Left colon (tissue), 2 donors: ENCODE data around the gene SPDEF. TPM values are rescaled to one million over a fixed set of nuclear protein-coding genes. Genes with fewer than 3 reads are reported as not detected.

ENCODE experiments used
- ATAC-seq: fragments of 200-7000 bp; cut with Tn5 transposase; one replicate; pipeline ENCODE4 v1.9.1; 2020; ENCODE audit warnings: mild to moderate bottlenecking, moderate library complexity
- DNase-seq, 2 donors: peaks; one replicate each; pipeline ENCODE4 v3.0.0-alpha.2; 2020
- intact Hi-C, 2 donors: fragments of 100-400 bp; cut with DNase I in 1 of 2; cut with micrococcal nuclease in 1 of 2; formaldehyde crosslinking; loops; one replicate each; pipeline versions ENCODE4 v1.11.2 to v1.14.0; 2022; cut with DNase I, micrococcal nuclease
- total RNA-seq, 2 donors: library from RNA; stranded (reverse); fragmentation: NEBNext Ultra II Directional; extraction: Animal tissue kit (Norgen Biotek cat#: 25700); gene quantifications; one replicate each; pipeline ENCODE4 v1.2.1, GENCODE V29; 2021
- donor health status: DM: no; HTN: no; CAD: no.
- donor health status: DM: yes; HTN: yes; CAD: no.

Gene SPDEF
- total RNA-seq, 2 donors from 2014 or later = 59.4 to 73.5 TPM

DNA sequence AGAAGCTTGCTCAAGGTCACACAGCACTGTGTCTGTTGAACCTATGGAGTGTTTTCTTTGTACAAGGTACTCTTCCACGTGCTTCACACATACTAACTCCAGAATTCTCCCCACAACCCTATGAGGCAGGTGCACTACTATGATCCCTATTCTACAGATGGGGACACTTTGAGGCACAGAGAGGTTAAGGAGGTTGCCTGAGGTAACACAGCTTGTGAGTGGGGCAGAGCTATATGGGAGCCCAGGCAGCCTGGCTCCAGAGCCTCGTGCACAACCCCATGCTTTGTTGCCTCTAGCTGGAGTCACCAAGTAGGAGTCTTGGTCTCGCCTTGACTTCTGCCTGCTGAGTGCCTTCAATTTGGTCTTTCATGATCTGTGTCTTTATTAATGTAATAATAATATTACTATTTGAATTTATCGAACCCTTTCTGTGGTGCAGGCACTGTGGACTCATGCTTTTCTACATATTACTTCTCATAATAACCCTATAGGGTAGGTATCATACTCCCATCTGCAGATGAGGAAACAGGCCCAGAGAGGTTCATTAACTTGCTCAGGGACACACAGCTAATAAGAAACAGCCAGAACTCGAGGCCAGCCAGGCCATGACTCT is 13.3 kb upstream of the SPDEF start:
- intact Hi-C loops = no loop called here
- no peak for ATAC-seq

DNA sequence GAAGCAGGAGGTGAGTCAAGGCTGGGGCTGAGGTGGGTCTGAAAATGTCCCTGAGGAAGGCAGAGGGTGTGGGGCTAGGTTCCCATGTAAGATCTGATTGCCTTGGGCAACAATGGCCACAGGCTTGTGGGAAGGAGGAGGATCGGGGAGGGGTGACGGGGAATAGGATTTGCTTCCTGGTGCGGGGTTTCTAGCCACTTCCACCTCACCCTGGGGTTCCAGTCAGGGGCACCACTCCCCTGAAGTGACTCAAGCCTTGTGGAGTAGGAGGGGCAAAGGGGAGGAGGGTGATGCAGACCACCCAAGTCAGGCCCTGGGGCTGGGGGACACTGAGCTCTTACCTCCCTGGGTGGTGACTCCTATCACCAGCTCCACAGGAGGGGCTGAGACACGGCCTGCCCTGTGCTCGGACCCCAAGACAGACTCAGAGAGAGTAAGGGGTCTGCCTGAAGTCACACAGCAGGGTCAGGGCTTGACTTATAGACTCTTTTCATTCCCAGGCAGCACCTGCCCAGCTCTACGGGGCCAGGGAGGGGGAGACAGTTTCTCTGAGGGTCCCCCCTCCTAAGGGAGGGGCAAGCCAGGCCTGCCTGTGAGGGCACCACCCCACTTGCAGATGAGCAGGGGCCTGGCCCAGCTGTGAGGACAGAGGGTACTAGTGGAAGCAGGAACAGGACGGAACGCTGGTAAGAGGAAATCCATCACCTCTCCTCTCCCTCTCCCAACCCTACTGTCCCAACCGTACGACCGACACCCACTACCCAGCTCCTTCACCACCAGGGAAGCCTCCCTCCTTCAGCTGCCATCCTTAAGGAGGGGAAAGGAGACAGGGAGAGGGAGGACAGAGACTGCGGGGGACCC is 12.4 kb upstream of the SPDEF start:
- ATAC-seq = no peak

More for the DNA sequence above, 13.3 kb upstream of the SPDEF start:
- no peak for DNase-seq

DNA sequence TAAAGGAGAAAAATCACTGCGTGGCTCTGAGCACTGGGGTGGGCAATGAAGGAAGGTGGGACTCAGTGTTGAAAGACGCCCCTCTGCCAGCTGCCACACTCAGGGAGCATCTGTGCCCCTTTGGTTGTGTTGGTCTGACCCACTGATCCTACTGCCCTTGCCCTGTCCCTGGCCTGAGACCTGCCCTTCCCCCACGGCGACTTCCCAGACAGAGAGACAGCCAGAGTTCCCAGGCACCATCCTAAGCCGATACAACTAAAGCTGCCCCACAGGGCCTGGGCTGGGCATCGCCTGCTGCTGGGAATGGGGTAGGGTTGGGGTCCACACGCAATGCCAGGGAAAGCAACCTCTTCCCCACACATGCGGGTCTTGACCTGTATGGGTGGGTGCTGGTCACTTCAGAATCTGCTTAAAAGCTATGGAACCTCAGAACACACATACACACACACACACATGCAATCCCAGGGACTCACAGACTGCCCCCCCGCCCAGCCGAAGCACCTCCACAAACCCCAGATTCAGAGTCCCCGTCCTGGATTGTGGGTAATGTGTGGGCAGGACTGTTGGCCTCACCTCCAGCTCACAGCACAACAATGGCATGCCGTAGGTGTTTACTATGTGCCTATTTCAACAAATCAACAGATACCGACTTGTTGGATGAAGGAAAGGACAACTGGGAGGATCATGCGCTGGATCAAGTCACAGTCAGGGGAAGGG is 10.9 kb upstream of the SPDEF start:
- ATAC-seq = no peak
- intact Hi-C loops = no loop called here
- DNase-seq = no peak

More for the DNA sequence above, 12.4 kb upstream of the SPDEF start:
- intact Hi-C loops = no loop called here
- no peak for DNase-seq

DNA sequence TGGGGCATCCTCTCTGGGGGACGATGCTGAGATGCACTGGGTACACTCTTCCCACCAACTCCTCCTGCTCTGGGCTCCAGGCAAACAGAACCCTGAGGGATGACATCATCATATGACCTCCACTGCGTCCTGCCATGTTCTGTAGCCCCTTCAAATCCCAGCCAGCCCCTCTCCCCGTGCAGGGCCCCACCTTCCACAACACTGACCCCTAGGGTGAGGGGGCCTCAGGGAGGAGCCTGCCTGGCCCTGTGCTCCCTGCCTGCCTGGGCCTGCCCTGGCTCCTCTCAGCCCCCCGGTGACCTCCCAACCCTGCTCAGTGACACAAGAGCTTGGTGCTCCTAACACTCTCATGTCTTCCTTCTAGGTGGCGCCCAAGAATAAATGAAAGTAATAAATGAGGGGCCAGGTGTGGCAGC is 9.6 kb upstream of the SPDEF start:
- intact Hi-C loops = no loop called here
- DNase-seq = no peak
- ATAC-seq = no peak

DNA sequence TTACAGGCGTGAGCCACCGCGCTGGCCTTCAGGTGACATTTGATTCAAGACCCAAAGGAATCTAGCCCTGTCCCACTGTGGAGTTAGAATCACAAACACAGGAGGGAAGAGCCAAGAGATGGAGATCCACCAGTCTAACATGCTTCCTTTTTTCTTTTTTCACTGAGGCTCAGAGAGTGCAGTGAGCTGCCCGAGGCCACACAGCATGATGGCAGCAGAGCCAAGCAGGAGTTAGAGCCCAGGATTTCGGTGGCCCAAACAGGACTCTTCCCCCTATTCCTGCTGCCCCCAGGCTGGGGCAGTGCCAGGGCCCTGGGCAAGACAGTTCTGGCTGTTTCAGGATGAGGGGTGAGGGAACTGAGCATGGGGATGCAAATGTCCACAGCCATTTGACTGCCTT is 8.1 kb upstream of the SPDEF start:
- no peak for ATAC-seq
- intact Hi-C loops = no loop called here

DNA sequence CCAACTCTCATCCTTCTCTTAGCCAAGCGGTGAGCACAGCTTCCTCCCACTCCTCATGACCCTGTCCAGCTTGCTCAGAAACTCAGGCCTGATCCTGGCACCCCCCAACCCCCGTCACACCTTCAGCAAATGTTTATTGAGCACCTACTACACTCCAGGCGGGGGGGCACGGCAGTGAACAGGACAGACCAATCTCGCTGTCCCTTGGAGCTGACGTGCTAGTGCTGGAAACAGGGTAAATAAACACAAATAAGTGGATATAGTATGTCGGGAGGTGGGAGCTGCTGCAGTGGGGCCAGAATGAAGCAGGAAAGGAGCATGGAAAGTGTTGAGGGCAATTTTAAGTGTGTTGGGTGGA is 7.4 kb upstream of the SPDEF start:
- ATAC-seq (no peak), DNase-seq (no peak)
- intact Hi-C loops = no loop called here

More for the DNA sequence above, 8.1 kb upstream of the SPDEF start:
- no peak for DNase-seq

DNA sequence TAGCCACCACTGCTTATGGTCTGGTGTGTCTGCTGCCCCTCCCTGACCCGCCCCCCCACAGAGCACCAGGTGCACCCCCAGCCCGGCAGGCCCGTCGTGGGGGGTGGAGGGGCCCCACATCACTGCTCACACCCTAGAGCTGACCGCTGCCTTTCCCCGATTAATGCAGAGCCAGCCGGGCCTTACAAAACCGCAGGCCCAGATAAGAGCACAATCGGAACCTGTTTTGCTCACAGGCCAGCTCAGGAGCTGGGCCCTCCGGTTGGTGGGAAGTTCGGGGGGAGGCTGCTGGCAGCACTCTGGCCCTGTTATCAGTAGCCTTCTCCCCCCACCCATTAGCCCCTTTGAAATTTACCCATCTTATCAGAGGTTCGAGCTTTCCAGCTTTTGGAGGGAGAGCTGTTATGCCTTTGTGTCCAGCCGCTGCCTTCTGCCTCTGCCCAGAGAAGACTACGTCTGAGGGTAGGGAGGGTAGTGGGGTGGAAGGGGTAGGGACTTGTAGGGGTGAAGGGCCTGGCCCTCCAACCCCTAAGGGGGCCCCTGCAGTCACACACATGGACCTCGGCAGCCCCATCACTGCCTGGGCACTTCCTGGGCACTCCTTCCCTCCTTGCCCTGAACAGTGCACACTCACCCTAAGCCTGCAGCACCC is 6.9 kb upstream of the SPDEF start:
- DNase-seq (no peak), ATAC-seq (no peak)
- intact Hi-C loops = no loop called here

DNA sequence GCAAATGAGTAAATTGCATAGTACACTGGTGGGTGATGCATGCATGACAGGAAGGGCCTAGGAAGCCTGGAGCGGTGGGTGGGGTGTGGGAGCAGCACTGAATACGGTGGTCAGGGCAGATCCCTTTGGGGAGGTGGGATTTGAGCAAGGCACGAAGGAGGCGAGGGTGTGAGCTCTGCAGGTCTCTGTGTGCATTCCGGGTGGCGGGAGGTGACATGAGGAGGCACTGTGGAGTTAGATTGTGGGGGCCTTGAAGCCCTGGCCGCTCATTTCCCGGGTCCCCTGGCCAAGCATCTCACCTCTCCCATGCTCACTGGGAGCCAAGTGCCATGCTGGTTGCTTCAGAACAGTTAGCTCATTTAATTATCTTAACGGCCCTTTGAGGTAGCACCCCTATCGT is 6.2 kb upstream of the SPDEF start:
- no peak for DNase-seq
- ATAC-seq = no peak
- intact Hi-C loops = no loop called here

DNA sequence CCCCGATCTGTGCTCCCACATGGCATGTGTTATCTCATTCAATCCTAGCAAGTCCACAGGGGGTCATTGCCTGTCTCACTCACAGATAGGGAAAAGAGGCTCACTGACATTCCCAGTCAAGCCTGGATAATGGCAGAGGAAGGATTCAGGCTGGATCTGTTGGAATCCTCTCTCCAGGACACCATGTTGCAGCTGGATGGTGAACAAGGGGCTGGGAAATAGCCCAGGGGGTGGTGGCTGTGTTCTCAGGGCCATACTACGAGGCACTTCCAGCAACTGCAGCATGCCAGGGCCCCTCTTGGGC is 5.0 kb upstream of the SPDEF start:
- DNase-seq (no peak), ATAC-seq (no peak)
- intact Hi-C loops = no loop called here

DNA sequence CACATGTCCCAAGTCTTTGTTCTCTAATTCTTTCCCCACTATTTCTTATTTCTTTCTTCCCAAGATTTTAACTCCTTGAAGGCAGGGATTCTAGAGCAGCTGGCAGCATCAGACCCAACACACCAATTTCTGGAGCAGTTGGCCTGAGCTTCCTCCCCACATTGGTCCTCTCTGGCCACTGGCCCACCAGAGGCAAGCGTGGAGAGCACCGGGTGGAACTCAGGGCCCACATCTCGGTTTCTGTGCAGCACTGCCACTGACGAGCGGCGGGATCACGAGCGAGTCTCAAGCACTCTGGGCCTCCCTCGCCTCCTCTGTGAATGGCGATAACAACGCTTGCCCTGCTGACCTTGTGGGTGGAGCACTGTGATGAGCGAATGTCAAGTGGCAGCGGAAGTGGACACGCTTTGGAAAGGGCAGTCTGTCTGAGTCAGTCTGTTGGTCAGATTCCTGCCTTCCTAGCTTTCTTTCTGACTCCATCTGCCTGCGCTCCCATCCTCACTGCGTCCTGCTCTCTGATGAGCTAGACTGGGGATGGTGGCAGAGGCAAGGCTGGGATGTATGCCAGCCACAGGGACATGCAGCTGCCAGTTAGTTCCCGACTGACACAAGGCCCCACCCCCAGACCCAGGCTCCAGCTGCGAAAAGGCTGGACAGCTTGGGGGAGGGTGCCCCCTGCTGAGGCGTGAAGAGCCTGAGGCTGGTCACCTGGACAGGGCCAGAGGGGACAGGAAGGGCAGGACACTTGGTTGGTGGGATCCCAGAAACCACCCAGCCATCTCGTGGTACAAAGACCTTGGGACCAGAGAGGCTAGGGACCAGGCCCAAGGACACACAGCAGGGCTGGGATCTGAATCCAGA is 4.5 kb upstream of the SPDEF start:
- intact Hi-C loops = no loop called here
- ATAC-seq = no peak
- no peak for DNase-seq

DNA sequence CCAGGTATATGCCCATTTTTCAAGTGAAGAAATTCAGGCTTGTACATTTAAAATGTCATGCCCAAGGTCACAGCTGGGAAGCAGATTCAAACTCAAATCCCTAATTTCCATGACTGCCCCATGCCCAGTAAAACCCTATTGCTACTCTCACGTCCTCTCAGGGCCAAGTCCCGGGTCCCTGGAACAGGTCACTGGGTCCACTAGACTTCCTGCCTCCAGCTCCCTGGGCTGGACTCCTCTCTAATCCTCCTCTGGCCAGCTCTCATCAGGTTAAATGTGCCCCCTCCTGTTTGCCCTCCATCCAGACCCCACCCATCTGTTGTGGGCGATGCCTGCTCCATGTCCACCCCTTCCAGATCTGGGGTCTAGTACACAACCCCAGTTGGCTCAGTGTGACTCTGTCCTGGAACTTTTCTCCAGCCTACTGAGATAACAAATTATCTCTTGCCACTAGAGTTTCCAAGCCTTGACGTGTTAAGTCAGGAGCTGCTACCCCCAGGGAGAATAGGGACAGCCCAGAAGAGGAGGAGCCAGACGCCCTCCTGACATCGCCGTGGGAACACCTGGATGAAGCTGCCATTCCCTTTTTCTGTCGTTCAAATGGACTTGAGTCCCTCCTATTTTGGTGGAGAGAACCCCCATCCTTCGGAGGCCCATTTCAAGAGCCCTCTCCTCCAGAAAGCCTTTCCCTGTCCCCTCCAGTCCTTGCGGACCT is 3.7 kb upstream of the SPDEF start:
- DNase-seq (no peak), ATAC-seq (no peak)
- intact Hi-C loops = no loop called here

DNA sequence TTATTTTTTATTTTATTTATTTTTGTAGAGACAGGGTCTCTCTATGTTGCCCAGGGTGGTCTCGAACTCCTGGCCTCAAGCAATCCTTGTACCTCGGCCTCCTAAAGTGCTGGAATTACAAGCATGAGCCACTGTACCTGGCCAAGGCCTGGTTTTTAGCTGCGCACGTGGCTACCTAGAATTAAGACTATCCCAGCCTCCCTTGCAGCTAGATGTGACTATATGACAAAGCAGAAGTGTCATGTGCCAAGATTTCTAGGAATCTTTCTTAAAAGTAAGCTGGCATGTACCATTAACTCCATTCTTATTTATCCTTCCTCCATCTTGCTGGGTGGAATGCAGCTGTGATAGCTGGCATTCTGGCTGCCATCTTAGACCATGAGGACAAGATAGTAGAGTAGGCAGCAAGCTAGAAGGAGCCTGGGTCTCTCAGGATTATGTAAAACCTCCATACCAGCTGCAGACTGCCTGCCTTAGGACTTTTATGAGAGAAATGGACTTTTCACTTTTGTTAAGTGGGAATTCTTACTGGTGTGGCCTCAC is 2.1 kb upstream of the SPDEF start:
- intact Hi-C loops = no loop called here
- DNase-seq (no peak), ATAC-seq (no peak)

DNA sequence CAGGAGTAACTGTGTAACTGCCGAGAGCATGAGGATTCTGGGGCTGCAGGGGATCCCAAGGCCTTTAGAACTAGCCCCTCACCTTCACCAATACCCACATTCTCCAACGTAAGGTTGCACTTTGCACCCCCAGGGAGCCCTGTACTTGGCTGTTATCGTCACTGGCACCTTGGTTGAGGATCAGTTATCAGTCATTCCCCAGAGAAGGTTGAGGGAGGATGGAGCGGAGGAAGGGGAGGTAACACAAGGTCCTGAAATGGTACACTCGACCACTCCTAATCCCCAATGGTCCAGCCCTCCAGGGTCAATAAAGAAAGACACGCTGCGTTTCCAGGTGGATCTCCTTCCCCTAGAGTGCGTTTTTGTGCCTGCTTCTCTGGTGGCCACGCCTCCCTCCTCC is 1.1 kb upstream of the SPDEF start:
- intact Hi-C loops = no loop called here
- DNase-seq = no peak
- no peak for ATAC-seq

DNA sequence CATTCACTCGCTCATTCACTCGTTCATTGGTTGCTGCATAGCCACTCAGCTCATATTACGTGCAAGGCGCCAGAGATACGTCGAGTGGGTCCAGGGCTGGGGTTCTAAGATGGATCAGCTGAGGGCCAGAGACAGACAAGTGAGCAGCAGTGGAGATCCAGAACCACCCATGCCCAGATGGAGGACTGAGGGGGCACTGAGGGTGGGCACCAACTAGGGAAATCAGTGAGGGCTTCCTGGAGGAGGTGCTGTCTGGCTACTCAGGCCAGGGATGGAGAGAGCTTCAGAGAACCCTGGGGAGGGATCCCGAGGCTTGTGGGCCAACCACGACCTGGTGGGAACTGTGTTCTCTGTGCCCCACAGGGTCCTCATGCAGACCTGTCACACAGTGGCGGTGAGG is 364 bp upstream of the SPDEF start:
- DNase-seq (no peak), ATAC-seq (no peak)
- intact Hi-C loops = no loop called here

DNA sequence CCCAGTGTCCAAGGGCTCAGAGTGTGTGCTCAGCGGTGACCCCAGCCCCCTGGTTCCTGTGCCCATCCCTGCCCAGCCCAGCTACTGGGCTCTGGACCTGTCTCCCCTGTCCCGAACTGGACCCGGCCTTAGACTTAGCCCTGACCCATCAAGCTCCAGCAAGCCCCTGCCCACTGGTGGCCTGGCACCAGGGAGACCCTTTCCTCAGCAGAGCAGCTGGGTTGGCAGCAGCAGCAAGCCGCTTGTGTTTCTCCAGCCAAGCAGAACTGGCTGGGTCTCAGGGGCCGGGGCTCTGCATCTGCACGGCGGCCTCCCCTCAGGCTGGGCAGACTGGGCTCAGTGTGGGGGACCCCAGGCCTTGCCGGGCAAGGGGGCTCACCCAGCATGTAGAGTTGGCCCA is 801 bp downstream of the SPDEF start:
- DNase-seq (no peak), ATAC-seq (no peak)
- intact Hi-C loops = no loop called here

DNA sequence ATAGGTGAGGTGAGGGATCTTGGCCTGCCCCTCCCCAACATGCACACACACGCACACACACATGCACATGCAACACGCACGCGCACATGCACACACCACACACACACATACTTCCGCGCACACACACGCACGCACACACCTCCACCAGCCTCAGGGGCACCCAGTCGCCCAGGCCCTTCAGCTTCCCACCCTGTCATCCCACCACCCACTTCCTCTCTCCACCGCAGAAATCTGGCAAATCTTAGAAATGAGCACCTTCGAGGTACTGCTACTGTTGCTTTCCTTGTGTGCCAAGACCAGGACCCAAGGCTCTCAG is 1.2 kb downstream of the SPDEF start:
- intact Hi-C loops = no loop called here
- DNase-seq = no peak
- no peak for ATAC-seq

DNA sequence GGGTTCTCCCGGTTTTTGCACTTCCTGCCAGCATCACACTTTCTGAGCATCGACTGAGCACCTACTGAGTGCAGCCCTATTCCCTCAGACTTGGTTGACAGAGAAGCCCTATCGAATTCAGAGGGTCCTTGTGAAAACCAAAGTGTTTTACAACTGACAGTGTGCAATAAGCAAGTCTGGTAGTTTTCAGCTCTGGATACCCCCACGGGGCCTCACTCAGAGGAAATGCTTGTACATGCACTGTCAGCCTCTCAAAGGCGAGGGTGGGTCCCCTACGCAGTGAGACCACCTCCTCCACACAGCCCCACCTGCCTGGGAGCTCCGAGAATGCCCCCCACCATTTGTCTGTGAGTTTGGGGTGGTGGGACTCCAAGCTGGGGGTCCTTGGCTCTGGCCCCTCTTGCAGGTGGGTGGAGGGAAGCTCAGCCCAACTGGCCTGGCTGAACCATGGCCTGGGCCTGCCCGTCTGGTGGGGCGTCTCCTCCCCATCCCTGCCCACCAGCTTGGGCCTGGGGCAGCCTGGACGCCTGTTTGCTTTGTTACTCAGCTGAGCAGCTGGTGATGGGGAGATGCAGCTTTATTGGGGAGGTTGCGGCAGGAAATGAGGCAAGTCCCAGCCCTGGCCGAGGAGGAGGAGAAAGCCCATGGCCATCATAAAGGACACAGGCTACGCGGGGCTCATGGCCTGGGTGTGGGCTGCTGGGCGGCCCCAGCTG is 1.7 kb downstream of the SPDEF start:
- ATAC-seq (peak; percentile 39), DNase-seq (no peak)
- intact Hi-C loops = no loop called here

DNA sequence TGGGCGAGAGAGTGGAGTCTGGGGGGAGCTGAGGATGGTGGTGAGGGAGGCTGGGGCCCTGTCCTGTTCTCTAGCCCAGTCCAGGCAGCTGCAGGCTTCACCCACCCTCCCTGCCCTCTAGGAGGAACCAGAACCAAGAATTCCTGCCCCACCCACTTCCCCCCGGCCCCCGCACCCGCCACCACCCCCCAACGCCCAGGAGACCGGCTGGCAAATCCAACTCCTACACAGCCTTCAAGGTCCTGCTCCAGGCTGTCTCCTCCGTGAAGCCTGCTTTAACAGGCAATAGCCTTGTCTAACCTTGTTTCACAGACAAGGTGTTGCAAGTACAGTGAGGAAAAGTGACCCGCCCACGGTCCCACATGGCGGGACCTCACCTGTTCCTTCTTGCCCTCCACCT is 2.4 kb downstream of the SPDEF start:
- no peak for DNase-seq
- intact Hi-C loops = no loop called here
- peak; percentile 6 for ATAC-seq
